ENCODE measurements around the gene KMT5B.

Gene KMT5B

DNA sequence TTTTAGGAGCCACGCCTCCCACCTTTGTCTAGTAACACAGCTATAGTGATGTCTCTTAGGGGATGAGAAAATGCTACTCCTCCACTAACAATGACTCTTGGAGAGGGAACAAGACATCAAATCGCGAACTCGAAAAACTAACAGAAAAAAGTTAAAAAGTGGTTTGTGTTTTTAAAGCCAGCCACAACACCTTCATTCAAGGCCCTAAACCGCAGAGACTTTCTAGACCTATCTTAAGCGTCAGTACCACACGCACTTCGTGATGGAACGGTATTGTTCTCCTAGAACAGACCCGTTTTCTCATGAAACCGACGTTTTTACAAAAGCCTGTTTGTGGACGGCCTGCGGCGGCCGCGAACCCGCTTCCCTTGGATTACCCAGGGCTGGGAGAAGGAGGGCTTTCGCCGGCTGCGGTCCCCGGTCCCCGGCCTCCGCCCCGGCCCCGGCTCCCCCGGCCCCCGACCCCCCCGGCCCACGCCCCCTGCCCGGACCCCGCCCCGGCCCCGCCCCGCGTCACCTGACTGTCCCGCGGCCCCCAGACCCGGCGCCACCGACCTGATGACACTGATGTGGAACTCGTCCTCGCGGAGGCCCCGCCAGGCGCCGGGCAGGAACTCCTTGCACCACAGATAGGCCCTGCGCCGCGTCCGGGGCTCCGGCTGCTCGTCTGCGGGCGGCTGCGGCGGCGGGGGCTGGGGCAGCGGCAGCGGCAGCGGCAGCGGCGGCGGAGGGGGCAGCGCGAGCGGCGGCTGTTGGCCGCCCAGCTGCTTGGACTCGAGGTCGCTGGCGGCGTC, 92.6 kb downstream of the KMT5B start:
- CTCF ChIA-PET: no interaction called here
- peak overlapping the region; percentile 71; the same call in 1 of the 2 replicates for H3K27ac ChIP-seq (ENCODE audit: extremely low read depth, low read depth, low read length)
- 0 out of 2 replicates have a peak, but pooled peaks have one; percentile 32 for TF ChIP-seq ZNF394 (tag by site-specific recombination; IDR thresholded peaks at IDR 0.05; ENCODE audit: borderline replicate concordance)
- TF ChIP-seq ZNF266 (tag by site-specific recombination; IDR thresholded peaks at IDR 0.05; ENCODE audit: low read depth): no peak
- no peak for TF ChIP-seq ZFP41 (tag by site-specific recombination; IDR thresholded peaks at IDR 0.05; ENCODE audit: borderline replicate concordance)
- peak; percentile 45; the same call in 1 of the 2 replicates for TF ChIP-seq ZNF600 (tag by site-specific recombination; IDR thresholded peaks at IDR 0.05)
- no peak for TF ChIP-seq ZNF558 (tag by site-specific recombination; IDR thresholded peaks at IDR 0.05)
- TF ChIP-seq MEIS1 (CRISPR knock-in tag; IDR thresholded peaks at IDR 0.05; ENCODE audit: borderline replicate concordance): no peak
- no peaks in the 10 kb centered on the region for H3K9me3 ChIP-seq (ENCODE audit: control insufficient read depth, insufficient read depth, low read depth, low read length)
- peaks cover 0 to 9% of the 10 kb centered on the region in 2 experiments; a peak in 2 of 3 replicates for H3K36me3 ChIP-seq (ENCODE audit: control insufficient read depth in 2 of 2, insufficient read depth in 1 of 2, low read length in 2 of 2)
- H3K4me3 ChIP-seq (ENCODE audit: low read depth, low read length): peak overlapping the region; percentile 56
- no peaks in the 10 kb centered on the region for H3K4me1 ChIP-seq (ENCODE audit: control insufficient read depth, insufficient read depth, low read length)
- POLR2A ChIA-PET: interaction anchor here (0.7 to 1.1 kb wide), 2 partner anchors 14 to 83 kb away, joined by 3 to 6 read pairs; no protein-coding TSS in a partner anchor

DNA sequence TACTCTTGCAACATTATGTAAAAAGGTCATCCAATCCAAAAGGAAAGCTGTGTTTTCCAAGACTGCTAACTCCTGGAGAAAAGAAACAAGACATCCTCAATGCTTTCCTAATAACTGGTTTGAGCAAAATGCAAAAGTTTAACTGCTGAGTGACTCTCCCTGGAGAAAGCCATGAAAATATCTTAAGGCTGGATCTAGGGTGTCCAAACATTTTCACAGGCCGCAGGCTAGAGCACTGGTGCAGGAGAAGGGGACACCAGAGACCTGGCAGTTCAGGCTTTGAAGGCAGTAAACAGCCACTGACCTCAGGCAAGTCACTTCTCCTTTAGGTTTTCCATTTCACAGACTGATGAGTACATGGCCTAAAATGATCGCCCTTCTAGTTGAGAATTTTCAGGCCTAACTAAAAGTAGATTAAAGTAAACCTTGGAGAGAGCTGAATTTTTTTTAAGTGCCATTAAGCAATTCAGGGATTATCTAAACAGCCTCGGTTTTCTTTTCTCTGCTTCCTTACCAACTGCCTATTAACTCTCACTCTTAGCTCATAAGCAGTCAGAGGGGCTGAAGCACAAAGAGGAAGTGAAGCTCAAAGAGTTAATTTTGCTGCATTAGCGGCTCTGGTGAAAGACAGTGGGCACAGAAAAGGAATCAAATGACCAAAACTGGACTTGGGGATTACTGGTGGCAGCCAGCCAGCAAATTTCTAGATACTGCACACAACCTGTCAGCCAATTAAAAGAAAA, 94.2 kb downstream of the KMT5B start:
- Histone ChIP-seq H3K27ac (ENCODE audit: extremely low read depth, low read depth, low read length) (peak overlapping the region; percentile 3; the same call in 1 of the 2 replicates), H3K4me3 (ENCODE audit: low read depth, low read length) (no peak overlapping the region), H3K9me3 (ENCODE audit: control insufficient read depth, insufficient read depth, low read depth, low read length) (no peaks in the 10 kb centered on the region), H3K4me1 (ENCODE audit: control insufficient read depth, insufficient read depth, low read length) (no peaks in the 10 kb centered on the region), H3K36me3 (ENCODE audit: control insufficient read depth in 2 of 2, insufficient read depth in 1 of 2, low read length in 2 of 2) (peaks cover 0 to 9% of the 10 kb centered on the region in 2 experiments; a peak in 2 of 3 replicates)
- TF ChIP-seq KLF9 (tag by site-specific recombination; IDR thresholded peaks at IDR 0.05; ENCODE audit: low read depth) (no peak), ZNF623 (tag by site-specific recombination; IDR thresholded peaks at IDR 0.05) (no peak), ZBTB17 (tag by site-specific recombination; IDR thresholded peaks at IDR 0.05) (peak; percentile 89), ZNF155 (tag by site-specific recombination; IDR thresholded peaks at IDR 0.05) (no peak), ZNF549 (tag by site-specific recombination; IDR thresholded peaks at IDR 0.05) (no peak), ZNF768 (tag by site-specific recombination; IDR thresholded peaks at IDR 0.05) (no peak), ZNF366 (tag by site-specific recombination; conservative IDR thresholded peaks at IDR 0.05) (no peak), ZNF626 (tag by site-specific recombination; IDR thresholded peaks at IDR 0.05) (no peak), ZNF776 (tag by site-specific recombination; IDR thresholded peaks at IDR 0.05; ENCODE audit: borderline replicate concordance) (no peak), ZNF311 (tag by site-specific recombination; IDR thresholded peaks at IDR 0.05; ENCODE audit: borderline replicate concordance) (no peak), REPIN1 (tag by site-specific recombination; IDR thresholded peaks at IDR 0.05; ENCODE audit: low read depth) (no peak), ZSCAN30 (tag by site-specific recombination; IDR thresholded peaks at IDR 0.05) (peak; percentile 79; the same call in 1 of the 2 replicates), ZNF624 (tag by site-specific recombination; IDR thresholded peaks at IDR 0.05) (no peak), ZNF202 (tag by site-specific recombination; IDR thresholded peaks at IDR 0.05; ENCODE audit: borderline replicate concordance) (no peak), OSR2 (tag by site-specific recombination; IDR thresholded peaks at IDR 0.05) (0 out of 2 replicates have a peak, but pooled peaks have one; percentile 8), ZBTB20 (tag by site-specific recombination; IDR thresholded peaks at IDR 0.05) (0 out of 2 replicates have a peak, but pooled peaks have one; percentile 14), PRDM1 (tag by site-specific recombination; IDR thresholded peaks at IDR 0.05) (peak; percentile 70)
- TF ChIP-seq, protein P1, sequence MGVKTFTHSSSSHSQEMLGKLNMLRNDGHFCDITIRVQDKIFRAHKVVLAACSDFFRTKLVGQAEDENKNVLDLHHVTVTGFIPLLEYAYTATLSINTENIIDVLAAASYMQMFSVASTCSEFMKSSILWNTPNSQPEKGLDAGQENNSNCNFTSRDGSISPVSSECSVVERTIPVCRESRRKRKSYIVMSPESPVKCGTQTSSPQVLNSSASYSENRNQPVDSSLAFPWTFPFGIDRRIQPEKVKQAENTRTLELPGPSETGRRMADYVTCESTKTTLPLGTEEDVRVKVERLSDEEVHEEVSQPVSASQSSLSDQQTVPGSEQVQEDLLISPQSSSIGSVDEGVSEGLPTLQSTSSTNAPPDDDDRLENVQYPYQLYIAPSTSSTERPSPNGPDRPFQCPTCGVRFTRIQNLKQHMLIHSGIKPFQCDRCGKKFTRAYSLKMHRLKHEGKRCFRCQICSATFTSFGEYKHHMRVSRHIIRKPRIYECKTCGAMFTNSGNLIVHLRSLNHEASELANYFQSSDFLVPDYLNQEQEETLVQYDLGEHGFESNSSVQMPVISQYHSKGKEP (tag by site-specific recombination; IDR thresholded peaks at IDR 0.05): peak; percentile 28; the same call in 1 of the 2 replicates
- TF ChIP-seq, protein P2, sequence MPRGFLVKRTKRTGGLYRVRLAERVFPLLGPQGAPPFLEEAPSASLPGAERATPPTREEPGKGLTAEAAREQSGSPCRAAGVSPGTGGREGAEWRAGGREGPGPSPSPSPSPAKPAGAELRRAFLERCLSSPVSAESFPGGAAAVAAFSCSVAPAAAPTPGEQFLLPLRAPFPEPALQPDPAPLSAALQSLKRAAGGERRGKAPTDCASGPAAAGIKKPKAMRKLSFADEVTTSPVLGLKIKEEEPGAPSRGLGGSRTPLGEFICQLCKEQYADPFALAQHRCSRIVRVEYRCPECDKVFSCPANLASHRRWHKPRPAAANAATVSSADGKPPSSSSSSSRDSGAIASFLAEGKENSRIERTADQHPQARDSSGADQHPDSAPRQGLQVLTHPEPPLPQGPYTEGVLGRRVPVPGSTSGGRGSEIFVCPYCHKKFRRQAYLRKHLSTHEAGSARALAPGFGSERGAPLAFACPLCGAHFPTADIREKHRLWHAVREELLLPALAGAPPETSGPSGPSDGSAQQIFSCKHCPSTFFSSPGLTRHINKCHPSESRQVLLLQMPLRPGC (tag by site-specific recombination; IDR thresholded peaks at IDR 0.05): no peak
- TF ChIP-seq, protein P3, sequence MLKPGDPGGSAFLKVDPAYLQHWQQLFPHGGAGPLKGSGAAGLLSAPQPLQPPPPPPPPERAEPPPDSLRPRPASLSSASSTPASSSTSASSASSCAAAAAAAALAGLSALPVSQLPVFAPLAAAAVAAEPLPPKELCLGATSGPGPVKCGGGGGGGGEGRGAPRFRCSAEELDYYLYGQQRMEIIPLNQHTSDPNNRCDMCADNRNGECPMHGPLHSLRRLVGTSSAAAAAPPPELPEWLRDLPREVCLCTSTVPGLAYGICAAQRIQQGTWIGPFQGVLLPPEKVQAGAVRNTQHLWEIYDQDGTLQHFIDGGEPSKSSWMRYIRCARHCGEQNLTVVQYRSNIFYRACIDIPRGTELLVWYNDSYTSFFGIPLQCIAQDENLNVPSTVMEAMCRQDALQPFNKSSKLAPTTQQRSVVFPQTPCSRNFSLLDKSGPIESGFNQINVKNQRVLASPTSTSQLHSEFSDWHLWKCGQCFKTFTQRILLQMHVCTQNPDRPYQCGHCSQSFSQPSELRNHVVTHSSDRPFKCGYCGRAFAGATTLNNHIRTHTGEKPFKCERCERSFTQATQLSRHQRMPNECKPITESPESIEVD (tag by site-specific recombination; IDR thresholded peaks at IDR 0.05): peak; percentile 90
- TF ChIP-seq, protein P4, sequence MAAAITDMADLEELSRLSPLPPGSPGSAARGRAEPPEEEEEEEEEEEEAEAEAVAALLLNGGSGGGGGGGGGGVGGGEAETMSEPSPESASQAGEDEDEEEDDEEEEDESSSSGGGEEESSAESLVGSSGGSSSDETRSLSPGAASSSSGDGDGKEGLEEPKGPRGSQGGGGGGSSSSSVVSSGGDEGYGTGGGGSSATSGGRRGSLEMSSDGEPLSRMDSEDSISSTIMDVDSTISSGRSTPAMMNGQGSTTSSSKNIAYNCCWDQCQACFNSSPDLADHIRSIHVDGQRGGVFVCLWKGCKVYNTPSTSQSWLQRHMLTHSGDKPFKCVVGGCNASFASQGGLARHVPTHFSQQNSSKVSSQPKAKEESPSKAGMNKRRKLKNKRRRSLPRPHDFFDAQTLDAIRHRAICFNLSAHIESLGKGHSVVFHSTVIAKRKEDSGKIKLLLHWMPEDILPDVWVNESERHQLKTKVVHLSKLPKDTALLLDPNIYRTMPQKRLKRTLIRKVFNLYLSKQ (tag by site-specific recombination; IDR thresholded peaks at IDR 0.05; ENCODE audit: borderline replicate concordance): no peak
- CTCF ChIA-PET: no interaction called here
- POLR2A ChIA-PET: interaction anchor here (1.3 kb wide), 1 partner anchor 9 kb away, joined by 7 read pairs; no protein-coding TSS in a partner anchor

All from HEK293 (cell line).